Hepatocyte (in vitro differentiated cells): ENCODE measurements around the gene CFAP65.

Source experiments
- EZH2 ChIP-seq: fragments of 200-600 bp; sonication (generic); IDR thresholded peaks from 2 replicates; pipeline ENCODE4 v1.6.1; 2016; ENCODE audit warnings: antibody characterized with exemption, mild to moderate bottlenecking, borderline replicate concordance
- TF ChIP-seq, protein P1 (sequence below): fragments of 200-600 bp; sonication (generic); IDR thresholded peaks from 2 replicates; pipeline ENCODE4 v1.5.1; 2016; ENCODE audit warnings: antibody characterized with exemption, mild to moderate bottlenecking; ENCODE audit not compliant: poor library complexity

DNA sequence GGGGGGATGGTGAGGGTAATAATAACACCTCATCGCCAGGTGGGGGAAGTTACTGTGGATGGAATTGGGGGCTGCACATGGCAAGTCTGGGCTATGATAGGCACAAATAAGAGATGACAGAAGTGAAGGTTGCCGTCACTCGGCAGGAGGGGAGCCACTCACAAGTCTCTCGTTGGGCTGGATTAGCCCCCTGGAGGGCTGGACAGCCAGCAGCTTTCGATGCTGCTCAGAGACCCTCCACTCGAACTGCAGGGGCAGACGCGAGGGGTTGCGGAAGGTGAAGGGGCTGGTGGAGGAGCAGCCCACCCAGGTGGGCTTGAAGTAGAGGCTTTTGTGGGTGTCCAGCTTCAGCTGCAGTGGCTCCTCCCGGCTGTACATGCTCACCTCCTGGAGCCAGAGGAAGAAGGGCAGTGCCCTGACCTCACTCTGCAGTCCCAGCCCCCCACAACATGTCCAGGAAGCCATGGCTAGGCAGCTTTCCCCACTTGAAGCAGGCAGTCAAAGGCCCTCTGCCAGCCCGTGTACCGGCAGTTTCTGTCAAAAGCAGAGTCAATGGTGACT is 18.2 kb downstream of the CFAP65 start:
- TF ChIP-seq, protein P1, sequence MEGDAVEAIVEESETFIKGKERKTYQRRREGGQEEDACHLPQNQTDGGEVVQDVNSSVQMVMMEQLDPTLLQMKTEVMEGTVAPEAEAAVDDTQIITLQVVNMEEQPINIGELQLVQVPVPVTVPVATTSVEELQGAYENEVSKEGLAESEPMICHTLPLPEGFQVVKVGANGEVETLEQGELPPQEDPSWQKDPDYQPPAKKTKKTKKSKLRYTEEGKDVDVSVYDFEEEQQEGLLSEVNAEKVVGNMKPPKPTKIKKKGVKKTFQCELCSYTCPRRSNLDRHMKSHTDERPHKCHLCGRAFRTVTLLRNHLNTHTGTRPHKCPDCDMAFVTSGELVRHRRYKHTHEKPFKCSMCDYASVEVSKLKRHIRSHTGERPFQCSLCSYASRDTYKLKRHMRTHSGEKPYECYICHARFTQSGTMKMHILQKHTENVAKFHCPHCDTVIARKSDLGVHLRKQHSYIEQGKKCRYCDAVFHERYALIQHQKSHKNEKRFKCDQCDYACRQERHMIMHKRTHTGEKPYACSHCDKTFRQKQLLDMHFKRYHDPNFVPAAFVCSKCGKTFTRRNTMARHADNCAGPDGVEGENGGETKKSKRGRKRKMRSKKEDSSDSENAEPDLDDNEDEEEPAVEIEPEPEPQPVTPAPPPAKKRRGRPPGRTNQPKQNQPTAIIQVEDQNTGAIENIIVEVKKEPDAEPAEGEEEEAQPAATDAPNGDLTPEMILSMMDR: no peak
- TF ChIP-seq EZH2: no peak
